HG03045 (cell line): ENCODE measurements around the gene LRP4.

Source experiments
- ATAC-seq: cut with Tn5 transposase; IDR thresholded peaks from one replicate; pipeline ENCODE4 v1.9.1; 2021; ENCODE audit warnings: mild to moderate bottlenecking, moderate library complexity; ENCODE audit not compliant: unreplicated experiment

Gene LRP4

GRCh38 chr11:46918788-46919513 is 601 bp upstream of the LRP4 start:
- no peak for ATAC-seq

- no peak for ATAC-seq
Measured at GRCh38 chr11:46917762-46918082, 628 bp downstream of the LRP4 start.

DNA sequence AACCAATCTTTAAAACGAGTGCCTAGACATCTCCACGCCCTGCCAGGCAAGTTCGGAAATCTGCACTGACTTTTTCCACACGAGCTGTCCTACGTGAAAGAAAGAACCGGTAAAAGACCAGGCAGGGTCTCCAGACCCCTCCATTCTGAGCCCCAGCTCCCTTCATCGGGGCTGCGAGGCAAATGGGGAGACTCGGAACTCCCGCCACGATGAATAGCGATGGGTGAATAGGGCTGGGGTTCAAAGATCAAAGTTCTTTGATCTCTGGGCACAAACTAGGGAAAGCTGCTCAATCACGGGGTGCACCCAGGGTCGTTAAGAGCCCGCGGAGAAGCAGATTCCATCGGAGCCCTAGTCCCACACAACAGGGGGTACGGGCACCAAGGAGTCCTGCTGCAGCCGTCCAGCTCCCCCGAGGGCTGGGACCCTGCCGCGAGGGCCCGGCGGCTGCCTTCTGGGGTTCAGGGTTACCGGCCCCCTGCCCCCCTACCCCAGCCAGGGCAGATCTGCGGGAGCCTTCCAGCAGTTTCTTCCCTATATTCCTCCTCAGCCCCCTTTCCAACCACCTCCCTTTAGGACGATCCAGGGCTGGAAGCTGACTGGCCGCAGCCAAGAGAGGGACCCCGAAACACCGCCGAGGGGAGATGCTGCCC is 1.1 kb downstream of the LRP4 start:
- ATAC-seq, result no peak

DNA sequence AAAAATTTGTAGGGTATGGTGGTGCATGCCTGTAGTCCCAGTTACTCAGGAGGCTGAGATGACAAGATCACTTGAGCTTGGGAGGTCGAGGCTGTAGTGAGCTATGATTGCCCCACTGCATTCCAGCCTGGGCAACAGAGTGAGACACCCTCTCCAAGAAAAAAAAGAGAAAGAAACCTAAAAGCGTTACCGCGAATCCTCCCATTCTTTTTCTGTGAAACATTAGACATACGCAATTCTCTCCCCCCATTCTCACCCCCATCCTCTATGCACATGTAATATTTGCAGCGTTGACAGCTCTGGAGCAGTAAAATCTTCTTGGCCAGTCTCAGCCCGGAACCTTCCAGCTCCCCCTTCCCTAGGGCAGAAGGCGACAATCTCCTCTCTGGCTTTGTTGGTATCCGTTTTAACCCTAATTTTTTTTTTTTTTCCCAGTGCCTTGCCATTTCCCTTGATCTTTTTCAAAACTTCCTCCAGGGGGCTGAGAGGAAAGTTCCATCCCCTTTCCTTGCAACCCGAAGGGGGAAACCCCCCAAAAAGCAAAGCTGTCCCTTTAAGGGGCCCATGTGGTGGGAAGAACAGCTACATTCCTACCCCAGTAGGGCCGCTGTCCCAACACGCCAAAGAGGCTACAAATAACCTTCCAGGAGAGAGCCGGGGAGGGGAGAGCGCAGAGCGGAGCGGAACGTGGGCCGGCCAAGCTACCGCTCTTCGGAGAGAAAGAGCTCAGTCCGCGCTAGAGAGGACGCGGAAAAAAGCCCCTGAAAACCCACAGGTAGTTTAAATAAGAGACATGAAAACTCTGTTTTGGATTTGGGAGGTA is 1.9 kb downstream of the LRP4 start:
- ATAC-seq, result no peak

DNA sequence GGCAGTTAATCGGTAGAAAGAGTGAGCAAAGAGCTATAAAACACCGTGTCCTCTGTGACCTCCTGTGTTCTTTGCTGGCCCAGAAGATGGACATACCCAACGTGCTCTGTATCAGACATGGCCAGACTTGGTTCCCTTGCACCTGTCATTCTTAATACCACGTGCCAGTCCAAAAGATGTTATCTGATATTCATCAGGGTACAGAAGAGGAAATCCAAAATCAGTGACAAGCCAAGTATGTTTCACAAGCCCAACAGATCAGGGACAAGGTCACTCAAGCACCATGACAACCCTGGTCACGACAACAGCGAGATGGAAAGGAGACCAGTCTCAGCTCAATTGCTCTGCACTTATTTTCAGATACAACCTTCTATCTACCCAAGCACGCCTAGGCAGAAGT is 3.4 kb downstream of the LRP4 start:
- ATAC-seq, result no peak

DNA sequence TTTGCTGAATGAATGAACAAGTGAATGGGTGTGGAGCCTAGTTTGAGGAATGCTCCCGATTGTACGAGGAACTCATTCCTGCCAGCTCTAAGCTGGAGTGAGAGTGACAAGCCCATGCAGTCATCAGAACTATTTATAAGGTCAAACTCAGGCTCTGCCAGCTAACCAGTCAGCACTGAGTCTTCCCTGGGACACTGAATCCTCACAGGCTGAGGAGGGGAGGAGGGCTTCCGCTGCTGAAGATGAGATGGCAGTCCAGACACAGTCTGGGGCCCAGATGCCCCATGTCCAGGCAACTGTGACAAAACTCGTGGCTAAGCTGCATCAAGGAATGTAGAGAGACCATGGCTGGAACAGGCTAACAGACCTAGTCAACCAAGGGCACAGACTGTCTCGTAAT is 4.0 kb downstream of the LRP4 start:
- ATAC-seq, result no peak

- ATAC-seq, result no peak
Measured at GRCh38 chr11:46913484-46913883, 4.9 kb downstream of the LRP4 start.

DNA sequence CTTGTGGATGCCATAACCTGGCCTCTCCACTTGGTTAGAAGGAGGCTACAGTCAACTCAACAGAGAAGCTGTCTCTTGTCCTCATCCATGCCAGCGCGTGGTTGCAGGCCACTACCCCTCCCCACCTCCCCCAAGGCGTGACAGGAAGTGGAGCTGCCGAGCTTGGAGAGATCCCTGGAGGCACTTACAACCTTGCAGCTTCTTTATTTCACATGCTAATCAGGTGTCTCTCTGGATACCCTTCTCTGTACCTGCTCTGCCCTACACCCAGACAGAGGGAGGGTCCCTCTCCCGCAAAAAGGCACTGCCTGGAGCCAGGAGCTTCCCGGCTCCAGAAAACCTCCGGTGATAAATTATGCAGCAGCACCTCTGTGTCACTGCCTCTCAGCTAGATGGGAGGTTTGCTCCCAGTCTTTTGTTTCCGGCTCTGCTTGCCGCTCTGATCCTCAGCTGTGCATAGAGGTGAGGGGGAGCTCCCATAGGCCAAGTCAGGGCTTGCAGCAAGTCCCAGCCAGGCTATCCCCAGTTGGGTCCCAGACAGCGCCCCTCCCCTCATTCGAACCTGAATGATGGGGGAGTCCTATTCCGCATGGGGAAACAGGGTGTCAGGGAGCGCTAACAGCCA is 5.7 kb downstream of the LRP4 start:
- ATAC-seq, result no peak

- ATAC-seq, result no peak
Measured at GRCh38 chr11:46907606-46908005, 10.7 kb downstream of the LRP4 start.

GRCh38 chr11:46906609-46907041 is 11.7 kb downstream of the LRP4 start:
- no peak for ATAC-seq

GRCh38 chr11:46905806-46906205 is 12.5 kb downstream of the LRP4 start:
- no peak for ATAC-seq

DNA sequence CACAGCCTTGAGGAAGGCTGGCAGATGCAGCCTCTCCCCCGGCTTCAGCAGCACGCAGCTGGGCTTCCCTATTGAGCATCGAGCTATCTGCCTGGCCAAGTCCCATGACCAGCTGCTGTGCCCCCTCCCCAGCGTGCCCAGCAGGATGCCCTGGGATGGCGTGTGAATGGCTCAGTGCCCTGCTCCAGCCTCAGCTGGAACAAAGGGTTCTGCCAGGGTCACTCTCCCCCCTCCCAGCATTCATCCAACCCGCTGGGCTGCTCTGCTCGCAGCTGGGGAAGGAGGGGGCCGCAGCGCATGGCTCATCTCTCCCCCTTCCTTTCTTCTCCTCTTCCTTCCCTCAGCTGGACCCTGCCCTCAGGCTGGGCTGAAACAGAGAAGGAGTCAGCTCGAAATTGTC is 14.5 kb downstream of the LRP4 start:
- ATAC-seq, result no peak

DNA sequence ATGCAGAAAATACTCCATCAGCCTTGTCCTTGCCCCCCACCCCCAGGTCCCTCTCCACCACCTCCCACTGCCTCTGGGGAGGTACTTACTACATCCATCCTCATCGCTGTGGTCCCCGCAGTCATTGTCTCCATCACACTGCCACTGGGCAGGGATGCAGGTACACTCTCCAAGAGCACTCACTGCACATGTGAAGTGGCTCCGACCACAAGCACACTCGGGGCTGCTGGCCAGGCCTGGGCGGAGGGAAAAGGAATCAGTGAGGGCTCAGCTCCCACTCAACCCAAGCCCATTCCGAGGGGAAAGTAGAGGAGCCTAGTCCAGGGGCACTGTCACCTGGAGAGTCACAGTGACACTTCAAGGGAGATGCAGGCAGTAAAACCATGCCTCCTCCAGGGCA is 15.7 kb downstream of the LRP4 start:
- ATAC-seq, result no peak

DNA sequence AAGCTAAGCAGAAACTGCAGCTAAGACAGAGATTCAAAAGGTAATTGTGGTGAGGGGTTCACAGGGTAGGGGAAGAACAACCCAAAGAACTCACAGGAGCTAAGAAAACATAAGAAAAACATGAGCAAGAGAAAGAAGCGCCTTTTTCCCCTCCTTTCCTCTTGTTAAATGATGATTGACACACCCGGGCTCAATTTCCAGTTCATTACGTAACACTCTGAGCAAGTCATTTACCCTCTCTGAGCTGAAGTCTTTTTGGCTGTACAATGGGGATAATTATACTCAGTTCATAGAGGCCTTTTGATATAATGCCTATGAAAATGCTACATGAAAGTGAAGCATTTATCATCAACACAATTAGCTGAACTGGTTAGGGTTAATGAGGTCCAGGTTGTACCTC is 17.2 kb downstream of the LRP4 start:
- ATAC-seq, result no peak

GRCh38 chr11:46900091-46900746 is 18.1 kb downstream of the LRP4 start:
- ATAC-seq, result no peak

DNA sequence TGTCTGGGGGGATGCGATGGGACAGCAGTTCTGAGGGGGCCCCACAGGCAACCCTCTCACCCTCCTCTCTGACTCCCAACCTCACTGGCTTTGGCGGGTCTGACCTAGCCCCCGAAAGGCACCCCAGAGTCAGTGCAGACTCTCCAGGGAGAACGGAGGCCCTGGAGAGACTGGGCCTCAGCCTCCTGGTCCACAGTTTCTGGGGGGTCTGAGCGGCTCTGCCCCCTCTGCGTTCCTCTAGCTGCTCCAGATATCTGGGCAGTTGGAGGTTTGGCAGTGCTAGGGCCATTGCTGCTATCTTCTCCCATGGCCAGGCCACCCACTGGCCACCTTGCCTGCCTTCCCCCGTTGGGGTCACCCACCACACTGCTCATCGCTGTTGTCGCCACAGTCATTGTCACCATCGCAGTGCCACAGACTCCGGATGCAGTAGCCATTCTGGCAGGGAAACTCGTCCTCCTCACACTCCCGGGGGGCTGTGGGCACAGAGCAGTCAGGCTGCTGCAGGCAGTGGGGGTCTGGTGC is 18.8 kb downstream of the LRP4 start:
- ATAC-seq, result no peak

DNA sequence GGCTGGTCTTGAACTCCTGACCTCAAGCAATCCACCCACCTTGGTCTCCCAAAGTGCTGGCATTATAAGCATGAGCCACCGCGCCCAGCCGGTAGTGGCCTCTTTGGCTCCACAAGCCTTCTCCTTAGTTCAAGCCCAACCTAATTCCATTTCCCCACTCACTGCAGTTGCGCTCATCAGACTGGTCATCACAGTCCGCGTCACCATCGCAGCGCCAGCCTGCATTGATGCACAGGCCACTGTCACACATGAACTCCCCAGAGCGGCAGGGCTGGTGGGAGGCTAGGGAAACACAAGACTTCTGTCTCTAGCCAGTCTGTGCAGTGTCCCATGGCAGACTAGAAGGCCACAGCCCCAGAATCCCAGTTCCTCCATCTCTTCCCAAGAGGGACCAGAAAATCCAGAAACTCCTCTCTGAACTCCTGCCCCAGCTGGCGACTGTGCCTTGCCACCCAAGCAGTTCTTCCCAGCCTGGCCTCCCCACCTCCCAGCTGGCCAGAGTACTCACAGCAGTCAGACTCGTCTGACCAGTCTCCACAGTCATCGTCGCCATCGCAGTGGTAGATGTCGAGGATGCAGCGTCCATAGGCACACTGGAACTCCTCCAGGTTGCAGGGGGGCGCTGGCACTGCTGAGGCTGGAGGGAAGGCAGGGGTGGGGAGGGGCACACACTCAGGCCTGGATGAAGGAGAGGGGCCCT is 19.8 kb downstream of the LRP4 start:
- no peak for ATAC-seq

DNA sequence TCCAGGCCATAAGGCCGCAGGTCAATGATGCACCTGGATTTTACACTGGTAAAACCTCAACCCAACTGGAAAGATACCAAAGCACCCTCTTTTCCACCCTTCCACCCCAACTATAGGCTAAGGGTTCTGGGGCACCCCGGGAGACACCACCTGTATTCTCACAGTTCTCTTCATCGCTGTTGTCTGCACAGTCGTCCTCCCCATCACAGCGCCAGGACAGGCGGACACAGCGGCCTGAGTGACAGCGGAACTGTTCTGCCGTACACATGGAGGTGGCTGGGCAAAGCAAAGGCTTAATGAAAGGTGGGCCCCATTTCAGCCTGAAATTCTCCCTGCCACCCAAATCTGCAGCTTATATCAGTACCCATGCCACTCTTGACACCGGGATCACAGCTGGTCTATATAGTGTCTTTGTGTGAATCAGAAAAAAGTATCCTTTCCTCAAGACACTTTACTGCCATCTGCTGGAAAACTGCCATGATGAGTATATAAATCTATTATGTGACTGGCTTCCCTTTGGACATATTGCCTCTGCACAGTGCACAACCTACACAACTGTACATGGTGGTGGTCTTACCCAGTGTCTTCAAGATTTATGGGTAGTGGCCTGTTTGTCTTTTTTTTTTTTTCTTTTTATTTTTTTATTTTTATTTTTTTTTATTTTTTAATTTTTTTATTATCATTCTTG is 21.5 kb downstream of the LRP4 start:
- no peak for ATAC-seq

- no peak for ATAC-seq
Measured at GRCh38 chr11:46895821-46896220, 22.5 kb downstream of the LRP4 start.

GRCh38 chr11:46894961-46895360 is 23.4 kb downstream of the LRP4 start:
- no peak for ATAC-seq
